GM12801 (cell line): ENCODE measurements around the gene PQBP1.

Experiments used
- CTCF ChIP-seq: IDR thresholded peaks from one replicate; pipeline ENCODE4 v1.5.1; 2011; ENCODE audit warnings: control low read depth; ENCODE audit not compliant: insufficient read length; ENCODE audit errors: extremely low read depth

The PQBP1 gene

GRCh38 chrX:48920718-48921104 lies 23.0 kb downstream of the PQBP1 start:
- TF ChIP-seq CTCF = no peak

- no peak for TF ChIP-seq CTCF
Observed at GRCh38 chrX:48923771-48924170, 26.0 kb downstream of the PQBP1 start.

GRCh38 chrX:48924270-48924669 lies 26.5 kb downstream of the PQBP1 start:
- TF ChIP-seq CTCF = no peak

- TF ChIP-seq CTCF = no peak
Observed at GRCh38 chrX:48927123-48927522, 29.4 kb downstream of the PQBP1 start.

- TF ChIP-seq CTCF = no peak
Observed at GRCh38 chrX:48927736-48928382, 30.1 kb downstream of the PQBP1 start.

GRCh38 chrX:48933757-48934156 lies 36.0 kb downstream of the PQBP1 start:
- TF ChIP-seq CTCF = no peak

GRCh38 chrX:48934581-48935300 lies 37.0 kb downstream of the PQBP1 start:
- no peak for TF ChIP-seq CTCF
